ENCODE data around the gene RSRC2. TPM values are rescaled to one million over a fixed set of nuclear protein-coding genes. Genes with fewer than 3 reads are reported as not detected.

Gene RSRC2
- total RNA-seq, 1 experiment from 2014 or later, result 87.3 TPM

GRCh38 chr12:122560138-122560537 is 33.4 kb upstream of the RSRC2 start:
- no peaks in the 10 kb centered on the region for H3K9me3 ChIP-seq (ENCODE audit: low read length)
- no peaks in the 10 kb centered on the region for H4K20me1 ChIP-seq (ENCODE audit: low read length)
- CTCF ChIA-PET, result no interaction called here
- H3K27ac ChIP-seq (ENCODE audit: low read length), result no peak overlapping the region
- H3K9ac ChIP-seq (ENCODE audit: low read length), result no peak overlapping the region
- H2AFZ ChIP-seq (ENCODE audit: low read length), result no peak overlapping the region
- no peak overlapping the region for H3K4me3 ChIP-seq (ENCODE audit: low read length)
- DNase-seq (no peak), ATAC-seq (no peak)
- H3F3A ChIP-seq (ENCODE audit: low read length, unreplicated experiment), result no peaks in the 10 kb centered on the region
- no peaks in the 10 kb centered on the region for H3K27me3 ChIP-seq (ENCODE audit: low read length)
- peaks cover 36% of the 10 kb centered on the region; the same call in 1 of the 2 replicates for H3K36me3 ChIP-seq (ENCODE audit: low read depth, low read length)
- no peaks in the 10 kb centered on the region for H3K9me2 ChIP-seq (replicated peaks; ENCODE audit: low read length)
- POLR2A ChIA-PET (ENCODE audit: unreplicated experiment), result no interaction called here
- no peaks in the 10 kb centered on the region for H3K79me2 ChIP-seq (ENCODE audit: low read length)
- no TSS peak for BruUV-seq (replicated peaks)
- TF ChIP-seq EZH2phosphoT487 (IDR thresholded peaks at IDR 0.05; ENCODE audit: borderline replicate concordance, low read length) (no peak), EZH2 (IDR thresholded peaks at IDR 0.05; ENCODE audit: low read length, unreplicated experiment) (no peak), CTCF (conservative IDR thresholded peaks at IDR 0.05; ENCODE audit: low read depth, low read length) (no peak)
- intact Hi-C loops (cut with micrococcal nuclease), result no loop called here
- H3K4me2 ChIP-seq (ENCODE audit: low read length), result no peak overlapping the region
- H3K4me1 ChIP-seq (ENCODE audit: insufficient read depth, low read length), result no peaks in the 10 kb centered on the region

- H3K4me2 ChIP-seq (ENCODE audit: low read length), result no peak overlapping the region
- H3K4me1 ChIP-seq (ENCODE audit: insufficient read depth, low read length), result no peaks in the 10 kb centered on the region
- POLR2A ChIA-PET (ENCODE audit: unreplicated experiment), result no interaction called here
Measured at GRCh38 chr12:122558745-122559641, 32.3 kb upstream of the RSRC2 start.

DNA sequence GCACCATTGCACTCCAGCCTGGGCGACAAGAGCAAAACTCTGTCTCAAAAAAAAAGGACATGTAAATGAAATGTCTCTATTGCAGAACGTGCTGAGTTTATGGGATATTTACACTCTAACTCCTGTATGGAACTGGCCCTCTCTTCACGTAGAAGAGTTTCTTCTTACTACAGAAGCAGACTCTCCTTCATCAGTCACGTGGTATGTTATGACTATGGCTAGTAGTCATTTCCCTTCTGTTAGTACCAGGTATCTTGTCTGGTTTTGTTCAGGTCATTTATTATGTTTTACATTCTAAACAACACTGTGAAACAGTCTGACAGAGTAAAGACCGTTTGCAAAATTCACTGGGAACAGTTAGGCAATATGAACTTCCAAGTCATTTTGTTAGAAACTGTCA is 20.6 kb upstream of the RSRC2 start:
- Histone ChIP-seq H3K36me3 (ENCODE audit: low read depth, low read length) (peaks cover 60% of the 10 kb centered on the region), H3K9me3 (ENCODE audit: low read length) (no peaks in the 10 kb centered on the region), H3K79me2 (ENCODE audit: low read length) (no peaks in the 10 kb centered on the region), H2AFZ (ENCODE audit: low read length) (no peak overlapping the region), H3K4me3 (ENCODE audit: low read length) (no peak overlapping the region), H3K4me2 (ENCODE audit: low read length) (no peak overlapping the region), H3K4me1 (ENCODE audit: insufficient read depth, low read length) (no peaks in the 10 kb centered on the region), H3F3A (ENCODE audit: low read length, unreplicated experiment) (no peaks in the 10 kb centered on the region), H3K27ac (ENCODE audit: low read length) (no peak overlapping the region), H3K9me2 (replicated peaks; ENCODE audit: low read length) (no peaks in the 10 kb centered on the region), H3K9ac (ENCODE audit: low read length) (no peak overlapping the region), H4K20me1 (ENCODE audit: low read length) (no peaks in the 10 kb centered on the region), H3K27me3 (ENCODE audit: low read length) (no peaks in the 10 kb centered on the region)
- CTCF ChIA-PET, result interaction anchor here (0.6 kb wide), 1 partner anchor 415 kb away, joined by 10 read pairs; no protein-coding TSS in a partner anchor
- DNase-seq, result no peak
- POLR2A ChIA-PET (ENCODE audit: unreplicated experiment), result no interaction called here
- no TSS peak for BruUV-seq (replicated peaks)
- ATAC-seq, result no peak
- no peak for TF ChIP-seq EZH2 (IDR thresholded peaks at IDR 0.05; ENCODE audit: low read length, unreplicated experiment)
- TF ChIP-seq CTCF (conservative IDR thresholded peaks at IDR 0.05; ENCODE audit: low read depth, low read length), result no peak
- TF ChIP-seq EZH2phosphoT487 (IDR thresholded peaks at IDR 0.05; ENCODE audit: borderline replicate concordance, low read length), result no peak
- intact Hi-C loops (cut with micrococcal nuclease), result no loop called here

More at GRCh38 chr12:122558745-122559641, 32.3 kb upstream of the RSRC2 start:
- H4K20me1 ChIP-seq (ENCODE audit: low read length), result no peaks in the 10 kb centered on the region
- no peak overlapping the region for H2AFZ ChIP-seq (ENCODE audit: low read length)
- no peaks in the 10 kb centered on the region for H3K27me3 ChIP-seq (ENCODE audit: low read length)
- DNase-seq (no peak), ATAC-seq (no peak)
- no peak for TF ChIP-seq EZH2 (IDR thresholded peaks at IDR 0.05; ENCODE audit: low read length, unreplicated experiment)
- peaks cover 36% of the 10 kb centered on the region; the same call in 1 of the 2 replicates for H3K36me3 ChIP-seq (ENCODE audit: low read depth, low read length)
- no peaks in the 10 kb centered on the region for H3K9me2 ChIP-seq (replicated peaks; ENCODE audit: low read length)
- no peaks in the 10 kb centered on the region for H3F3A ChIP-seq (ENCODE audit: low read length, unreplicated experiment)
- intact Hi-C loops (cut with micrococcal nuclease), result no loop called here
- no peak overlapping the region for H3K27ac ChIP-seq (ENCODE audit: low read length)
- no peaks in the 10 kb centered on the region for H3K79me2 ChIP-seq (ENCODE audit: low read length)
- H3K9me3 ChIP-seq (ENCODE audit: low read length), result no peaks in the 10 kb centered on the region
- BruUV-seq (replicated peaks), result no TSS peak
- CTCF ChIA-PET, result no interaction called here
- no peak overlapping the region for H3K9ac ChIP-seq (ENCODE audit: low read length)
- no peak overlapping the region for H3K4me3 ChIP-seq (ENCODE audit: low read length)

Data from PC-3 (cell line).